Mesendoderm (in vitro differentiated cells): ENCODE measurements around the gene PFN2.
"Not testable (repeated sequence)": the region's sequence is repeated elsewhere in the genome, so short reads cannot be mapped to it uniquely, and the experiment has no call there.

ENCODE experiments used
- DNase-seq: peaks from one replicate; pipeline ENCODE4 v3.0.0; 2013
- H2AK5ac ChIP-seq: 2 replicates; pipeline ENCODE4 v1.6.1; 2013; ENCODE audit warnings: low read length, inconsistent platforms
- H2BK120ac ChIP-seq: 2 replicates; pipeline ENCODE4 v1.6.1; 2013; ENCODE audit warnings: low read depth, mild to moderate bottlenecking, low read length, moderate library complexity, mixed read lengths
- H2BK15ac ChIP-seq: replicated peaks from 2 replicates; pipeline ENCODE4 v1.6.1; 2013; ENCODE audit warnings: low read depth, mild to moderate bottlenecking, moderate library complexity
- H2BK5ac ChIP-seq: 2 replicates; pipeline ENCODE4 v1.6.1; 2013; ENCODE audit warnings: low read length, inconsistent platforms
- H3K18ac ChIP-seq: 2 replicates; pipeline ENCODE4 v1.6.1; 2013; ENCODE audit warnings: mild to moderate bottlenecking, low read length, mixed read lengths
- H3K23ac ChIP-seq: one replicate; pipeline ENCODE4 v1.6.1; 2013; ENCODE audit warnings: low read length
- H3K27ac ChIP-seq: 2 replicates; pipeline ENCODE4 v1.5.1; 2013; ENCODE audit warnings: low read depth, mild to moderate bottlenecking, inconsistent platforms, low read length, moderate library complexity
- H3K27me3 ChIP-seq: 2 replicates; pipeline ENCODE4 v1.6.1; 2013; ENCODE audit warnings: low read length, control low read depth, mild to moderate bottlenecking, inconsistent platforms; ENCODE audit not compliant: insufficient read depth, poor library complexity
- H3K36me3 ChIP-seq: 2 replicates; pipeline ENCODE4 v1.6.1; 2013; ENCODE audit warnings: low read length, inconsistent platforms; ENCODE audit not compliant: control insufficient read depth, insufficient read depth
- H3K4ac ChIP-seq: one replicate; pipeline ENCODE4 v1.6.1; 2013; ENCODE audit warnings: low read depth, mild to moderate bottlenecking, low read length, moderate library complexity
- H3K4me1 ChIP-seq: 2 replicates; pipeline ENCODE4 v1.6.1; 2013; ENCODE audit warnings: low read depth, low read length, inconsistent platforms; ENCODE audit not compliant: control insufficient read depth
- H3K4me2 ChIP-seq: 2 replicates; pipeline ENCODE4 v1.6.1; 2013; ENCODE audit warnings: low read length
- H3K4me3 ChIP-seq: 2 replicates; pipeline ENCODE4 v1.5.1; 2013; ENCODE audit warnings: mild to moderate bottlenecking, low read length
- H3K56ac ChIP-seq: one replicate; pipeline ENCODE4 v1.6.1; 2013; ENCODE audit warnings: low read length
- H3K79me1 ChIP-seq: 2 replicates; pipeline ENCODE4 v1.6.1; 2013; ENCODE audit warnings: low read length, inconsistent platforms
- H3K79me2 ChIP-seq: 2 replicates; pipeline ENCODE4 v1.6.1; 2013; ENCODE audit warnings: mild to moderate bottlenecking, low read length; ENCODE audit not compliant: control insufficient read depth, insufficient read depth
- H3K9ac ChIP-seq: 2 replicates; pipeline ENCODE4 v1.6.1; 2013; ENCODE audit warnings: low read length, inconsistent platforms
- H4K5ac ChIP-seq: one replicate; pipeline ENCODE4 v1.6.1; 2013; ENCODE audit warnings: low read length
- H4K8ac ChIP-seq: one replicate; pipeline ENCODE4 v1.6.1; 2013; ENCODE audit warnings: low read depth, mild to moderate bottlenecking, control low read depth, low read length, moderate library complexity
- WGBS: extraction: QIAGEN DNeasy Blood & Tissue Kit; methylation state at CpG from one replicate; pipeline ENCODE4 v1.1.7; 2013; ENCODE audit warnings: low lambda C conversion rate, missing lambda C conversion rate; ENCODE audit not compliant: insufficient coverage; ENCODE audit errors: extremely low coverage; 5-methylcytosine and 5-hydroxymethylcytosine counted together

PFN2 gene

GRCh38 chr3:149957361-149958125 is 13.2 kb downstream of the PFN2 start:
- Histone ChIP-seq H3K27ac (no peak overlapping the region), H3K36me3 (no peaks in the 10 kb centered on the region)

GRCh38 chr3:149955449-149955848 is 15.2 kb downstream of the PFN2 start:
- Histone ChIP-seq H2BK120ac (no peak overlapping the region), H3K79me2 (no peaks in the 10 kb centered on the region), H3K4me3 (no peak overlapping the region), H3K23ac (no peak overlapping the region), H3K36me3 (no peaks in the 10 kb centered on the region), H3K4ac (no peak overlapping the region), H3K9ac (no peak overlapping the region), H2BK15ac (no peak overlapping the region), H3K27me3 (no peaks in the 10 kb centered on the region), H2BK5ac (no peak overlapping the region), H3K18ac (no peak overlapping the region), H3K56ac (no peak overlapping the region), H3K4me2 (no peak overlapping the region), H4K8ac (no peak overlapping the region), H2AK5ac (no peak overlapping the region), H3K27ac (no peak overlapping the region), H3K79me1 (no peaks in the 10 kb centered on the region), H4K5ac (no peak overlapping the region), H3K4me1 (no peaks in the 10 kb centered on the region)
- DNase-seq = no peak
- WGBS = no CpG with 5 or more reads among the region's 2 CpGs

More at GRCh38 chr3:149957361-149958125, 13.2 kb downstream of the PFN2 start:
- Histone ChIP-seq H3K4me1 (no peaks in the 10 kb centered on the region), H3K4me3 (no peak overlapping the region), H2BK15ac (no peak overlapping the region), H3K79me2 (peaks cover 1% of the 10 kb centered on the region), H3K4ac (no peak overlapping the region), H3K27me3 (no peaks in the 10 kb centered on the region), H3K79me1 (no peaks in the 10 kb centered on the region), H3K4me2 (no peak overlapping the region), H2BK120ac (no peak overlapping the region), H3K23ac (no peak overlapping the region), H2AK5ac (no peak overlapping the region), H2BK5ac (no peak overlapping the region), H4K5ac (no peak overlapping the region), H3K9ac (no peak overlapping the region), H3K56ac (no peak overlapping the region), H4K8ac (no peak overlapping the region), H3K18ac (no peak overlapping the region)
- no CpG with 5 or more reads among the region's 3 CpGs for WGBS
- no peak for DNase-seq

- no peaks in the 10 kb centered on the region for H3K36me3 ChIP-seq
- no CpG with 5 or more reads among the region's 1 CpG for WGBS
- no peak for DNase-seq
- no peak overlapping the region for H2BK5ac ChIP-seq
- H2BK120ac ChIP-seq = no peak overlapping the region
- no peak overlapping the region for H2BK15ac ChIP-seq
- no peak overlapping the region for H4K5ac ChIP-seq
- no peak overlapping the region for H4K8ac ChIP-seq
- H3K23ac ChIP-seq = no peak overlapping the region
- no peak overlapping the region for H3K9ac ChIP-seq
- no peaks in the 10 kb centered on the region for H3K4me1 ChIP-seq
- no peak overlapping the region for H3K4me3 ChIP-seq
- H3K27ac ChIP-seq = no peak overlapping the region
- no peak overlapping the region for H3K56ac ChIP-seq
- H2AK5ac ChIP-seq = no peak overlapping the region
- H3K27me3 ChIP-seq = no peaks in the 10 kb centered on the region
- H3K18ac ChIP-seq = no peak overlapping the region
- no peaks in the 10 kb centered on the region for H3K79me1 ChIP-seq
- H3K4ac ChIP-seq = no peak overlapping the region
- no peak overlapping the region for H3K4me2 ChIP-seq
- no peaks in the 10 kb centered on the region for H3K79me2 ChIP-seq
Observed at GRCh38 chr3:149954812-149955211, 15.9 kb downstream of the PFN2 start.

DNA sequence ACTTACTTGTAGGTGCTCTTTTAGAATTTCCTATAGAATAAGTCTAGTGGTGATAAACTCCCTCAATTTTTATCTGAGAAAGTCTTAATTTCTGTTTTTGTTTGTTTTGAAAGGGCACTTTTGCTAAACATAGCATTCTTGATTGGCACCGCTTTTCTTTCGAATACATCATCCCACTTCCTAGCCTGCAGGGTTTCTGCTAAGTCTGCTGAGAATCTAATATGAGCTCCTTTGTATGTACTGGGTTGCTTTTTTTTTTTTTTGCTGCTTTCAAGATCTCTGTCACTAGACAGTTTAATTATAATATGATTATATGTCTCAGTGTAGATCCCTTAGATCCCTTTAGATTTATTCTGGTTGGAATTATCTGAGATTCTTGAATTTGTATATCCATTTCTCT is 21.5 kb downstream of the PFN2 start:
- no peaks in the 10 kb centered on the region for H3K79me2 ChIP-seq
- H4K8ac ChIP-seq = no peak overlapping the region
- no peak overlapping the region for H2AK5ac ChIP-seq
- no peak overlapping the region for H3K4me2 ChIP-seq
- no peak overlapping the region for H3K4me3 ChIP-seq
- H2BK120ac ChIP-seq = no peak overlapping the region
- H3K23ac ChIP-seq = no peak overlapping the region
- H3K4me1 ChIP-seq = no peaks in the 10 kb centered on the region
- WGBS = no CpG with 5 or more reads among the region's 2 CpGs
- no peak overlapping the region for H2BK5ac ChIP-seq
- H3K18ac ChIP-seq = no peak overlapping the region
- H3K36me3 ChIP-seq = no peaks in the 10 kb centered on the region
- no peak overlapping the region for H4K5ac ChIP-seq
- H3K9ac ChIP-seq = no peak overlapping the region
- no peak overlapping the region for H3K4ac ChIP-seq
- no peak overlapping the region for H3K27ac ChIP-seq
- H2BK15ac ChIP-seq = no peak overlapping the region
- DNase-seq = no peak
- H3K27me3 ChIP-seq = no peaks in the 10 kb centered on the region
- H3K56ac ChIP-seq = no peak overlapping the region
- H3K79me1 ChIP-seq = no peaks in the 10 kb centered on the region

- Histone ChIP-seq H3K4me1 (no peaks in the 10 kb centered on the region), H3K9ac (no peak overlapping the region), H3K4me2 (no peak overlapping the region), H2BK120ac (no peak overlapping the region), H2AK5ac (no peak overlapping the region), H3K56ac (no peak overlapping the region), H3K23ac (no peak overlapping the region), H4K5ac (no peak overlapping the region), H3K27me3 (no peaks in the 10 kb centered on the region), H3K79me1 (no peaks in the 10 kb centered on the region), H3K4me3 (no peak overlapping the region), H3K4ac (no peak overlapping the region), H3K18ac (no peak overlapping the region), H3K79me2 (no peaks in the 10 kb centered on the region), H2BK5ac (no peak overlapping the region), H2BK15ac (no peak overlapping the region), H3K27ac (no peak overlapping the region), H3K36me3 (no peaks in the 10 kb centered on the region), H4K8ac (no peak overlapping the region)
- DNase-seq = no peak
- WGBS = no CpG with 5 or more reads among the region's 7 CpGs
Observed at GRCh38 chr3:149947231-149947630, 23.5 kb downstream of the PFN2 start.

GRCh38 chr3:149943966-149944365 is 26.7 kb downstream of the PFN2 start:
- H2BK5ac ChIP-seq, H3K4me3 ChIP-seq, H3K4ac ChIP-seq, H3K4me2 ChIP-seq, H2AK5ac ChIP-seq, H3K4me1 ChIP-seq, H3K79me2 ChIP-seq, H2BK15ac ChIP-seq, DNase-seq, H3K79me1 ChIP-seq, H3K18ac ChIP-seq, H3K9ac ChIP-seq, H3K27ac ChIP-seq, H4K8ac ChIP-seq, H2BK120ac ChIP-seq, H3K36me3 ChIP-seq, H3K27me3 ChIP-seq, H4K5ac ChIP-seq, H3K23ac ChIP-seq, H3K56ac ChIP-seq: not testable (repeated sequence)
- no CpG with 5 or more reads among the region's 3 CpGs for WGBS
